Renal pelvis (tissue), 4 donors: Measurements from ENCODE around the gene CHMP2A. TPM values are rescaled to one million over a fixed set of nuclear protein-coding genes. Genes with fewer than 3 reads are reported as not detected.

Source experiments
- DNase-seq: peaks from one replicate; pipeline ENCODE4 v3.0.0-alpha.2; 2013
- polyA plus RNA-seq, 3 donors: library from polyadenylated mRNA; unstranded; fragments of 120-200 nt; gene quantifications; one replicate each; pipeline ENCODE4 v1.2.1, GENCODE V29; 2013; ENCODE audit not compliant: insufficient read length in 3 of 3

The CHMP2A gene
- polyA plus RNA-seq, 3 donors: 117 to 136 (median 126) TPM

DNA sequence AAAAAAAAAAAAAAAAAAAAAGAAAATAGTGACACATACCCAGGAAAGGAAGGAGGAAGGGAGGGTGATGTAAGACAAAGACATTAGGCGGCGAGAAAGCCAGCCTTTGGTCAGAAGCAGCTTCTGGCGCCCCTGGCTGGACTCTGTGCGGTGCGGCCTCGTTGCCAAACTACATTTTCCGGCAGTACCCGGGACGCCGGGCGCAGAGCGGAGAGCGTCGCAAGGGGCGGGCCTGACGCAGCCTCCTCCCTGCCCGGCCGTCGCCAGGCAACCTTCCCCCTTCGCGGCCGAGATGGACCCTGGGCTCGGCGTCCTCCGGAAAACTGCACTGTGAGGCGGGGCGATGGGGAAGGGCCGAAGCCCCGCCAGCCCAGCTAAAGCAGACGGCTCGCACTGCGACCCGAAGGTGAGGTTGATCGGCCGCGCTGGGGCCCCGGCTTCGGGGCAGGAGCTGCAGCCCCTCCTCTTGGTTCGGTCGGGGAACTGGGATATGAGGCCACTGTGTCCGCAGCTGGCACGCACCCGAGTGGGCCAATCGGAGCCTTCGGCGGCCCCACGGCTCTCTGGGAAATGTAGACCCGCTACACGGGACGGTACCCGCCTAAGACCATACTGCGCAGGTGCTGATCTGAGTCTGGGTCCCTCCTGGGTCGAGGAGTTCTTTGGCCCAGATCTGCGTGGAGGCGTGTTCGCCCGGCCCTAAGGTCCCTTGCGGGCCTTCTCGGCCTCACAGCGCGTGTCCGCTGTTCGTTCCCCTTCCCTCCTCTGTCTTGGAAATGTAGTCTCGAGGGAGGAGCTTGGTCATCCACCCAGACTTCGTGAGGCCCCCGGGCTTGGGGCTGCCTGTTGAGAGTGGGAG lies 20.5 kb upstream of the CHMP2A start:
- DNase-seq: peak; percentile 94

DNA sequence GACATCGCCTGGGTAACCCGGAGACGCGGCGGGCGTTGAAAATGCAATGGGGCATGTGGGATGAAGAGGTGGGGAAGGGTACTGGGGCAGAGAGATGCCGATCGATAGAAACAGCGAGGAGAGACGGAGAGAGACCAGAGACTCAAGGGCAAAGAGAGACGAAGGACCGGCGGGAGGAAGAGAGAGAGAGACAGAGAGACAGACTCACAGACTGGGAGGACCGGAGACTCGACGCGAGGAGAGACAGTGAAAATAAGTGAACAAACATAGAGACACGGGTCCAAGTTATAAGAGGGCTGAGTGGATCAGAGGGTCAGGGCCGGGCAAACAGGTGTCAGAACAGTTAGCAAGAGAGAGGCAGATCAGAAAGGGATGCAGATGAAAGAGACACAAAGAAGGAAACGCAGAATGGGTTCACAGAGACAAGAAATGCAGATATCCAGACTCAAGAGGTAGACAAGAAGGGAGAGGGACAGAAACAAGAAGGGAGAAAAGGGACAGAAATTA lies 18.8 kb upstream of the CHMP2A start:
- no peak for DNase-seq

DNA sequence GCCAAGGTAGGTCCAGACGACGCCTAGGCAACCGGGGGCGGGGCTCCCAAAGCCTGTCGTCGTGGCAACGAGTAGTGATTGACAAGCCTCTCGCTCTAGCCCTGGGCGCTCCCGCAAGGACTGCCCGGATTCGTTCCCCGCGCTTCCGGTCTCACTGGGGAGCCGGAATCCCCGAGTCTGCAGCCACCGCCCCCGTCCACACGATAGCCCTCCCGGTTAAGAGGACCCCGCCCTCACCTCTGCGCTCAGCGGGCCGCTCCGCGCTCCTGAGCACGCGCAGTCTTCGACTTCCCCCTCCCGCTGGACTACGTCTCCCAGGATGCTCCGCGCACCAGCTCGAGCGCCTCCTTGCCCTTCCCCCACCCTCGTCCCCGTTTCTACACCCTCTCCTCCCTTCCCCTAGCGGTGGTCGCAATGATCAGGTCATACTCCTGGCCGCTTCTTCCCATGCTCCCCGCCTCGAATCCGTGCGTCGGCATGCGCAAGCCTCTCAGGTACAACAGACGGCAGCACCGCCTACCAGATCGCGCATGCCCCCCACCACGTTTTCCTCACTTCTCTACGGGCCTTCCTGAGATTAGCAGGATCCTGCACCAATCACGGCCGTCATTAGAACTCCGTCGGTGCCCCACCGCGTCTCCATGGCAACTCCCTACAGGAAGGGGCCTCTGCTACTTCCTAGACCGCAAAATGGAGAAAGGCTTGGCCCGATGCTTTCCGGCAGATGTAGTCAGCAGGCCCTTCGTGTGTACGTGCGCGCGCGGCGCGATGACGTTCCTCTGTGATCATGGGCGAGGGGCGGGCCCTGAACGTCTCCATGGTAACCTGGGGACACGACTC lies 18.1 kb upstream of the CHMP2A start, which contains the start of gene MZF1:
Gene MZF1, minus strand, starts transcription at position 518 of the 840 bp plus-strand sequence. CDS start 1,946 bp downstream, outside the sequence.
- DNase-seq: peak; percentile 100

DNA sequence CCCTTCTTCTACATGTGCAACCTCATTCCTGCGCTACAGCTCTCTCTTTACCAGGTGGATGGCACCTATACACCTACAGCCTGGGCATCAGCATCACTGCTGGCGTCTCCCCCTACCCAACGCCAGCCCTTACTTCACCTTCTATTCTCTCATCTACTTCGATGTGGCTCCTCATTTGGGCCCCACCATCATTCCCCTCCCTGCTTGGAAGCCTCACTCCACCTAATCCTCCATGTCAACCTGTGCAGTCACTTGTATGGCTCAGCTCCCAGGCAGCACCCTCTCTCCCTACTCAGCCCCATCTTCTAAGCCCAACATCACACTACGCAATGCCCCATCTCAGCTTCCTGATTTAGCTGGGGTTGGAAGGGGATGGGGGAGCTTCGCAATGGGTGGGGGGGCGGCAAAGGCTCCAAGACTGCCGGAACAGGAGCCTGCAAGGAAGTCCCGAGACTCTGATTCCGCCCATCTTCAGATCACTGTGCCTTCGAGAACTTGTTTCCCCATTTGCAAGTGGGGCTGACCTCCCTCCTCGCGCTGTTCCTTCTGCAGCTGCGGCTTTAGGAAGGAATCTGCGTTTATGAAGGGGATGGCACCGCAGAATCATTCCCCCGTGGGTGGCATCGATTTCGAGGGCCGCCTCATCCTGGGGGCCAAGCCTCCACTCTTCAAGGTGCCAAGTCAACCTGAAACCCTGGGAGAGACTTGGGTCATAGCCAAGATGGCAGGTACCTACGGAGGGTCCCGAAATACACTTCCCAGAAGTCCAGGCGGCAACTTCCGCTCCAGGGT lies 17.3 kb upstream of the CHMP2A start:
- DNase-seq: no peak

DNA sequence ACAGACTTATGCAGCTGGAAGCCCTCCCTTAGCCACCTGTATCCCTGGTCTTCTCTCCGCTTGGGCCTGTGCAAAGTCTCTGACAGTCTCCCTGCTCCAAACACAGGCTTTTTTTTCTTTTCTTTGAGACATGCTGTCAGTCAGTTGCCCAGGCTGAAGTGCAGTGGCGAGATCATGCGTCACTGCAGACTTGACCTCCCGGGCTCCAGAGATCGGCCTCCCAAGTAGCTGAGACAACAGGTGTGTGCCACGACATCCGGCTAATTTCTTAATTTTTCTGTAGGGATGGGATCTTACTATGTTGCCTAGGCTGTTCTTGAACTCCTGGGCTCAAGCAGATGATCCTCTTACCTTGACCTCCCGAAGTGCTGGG lies 16.7 kb upstream of the CHMP2A start:
- no peak for DNase-seq

DNA sequence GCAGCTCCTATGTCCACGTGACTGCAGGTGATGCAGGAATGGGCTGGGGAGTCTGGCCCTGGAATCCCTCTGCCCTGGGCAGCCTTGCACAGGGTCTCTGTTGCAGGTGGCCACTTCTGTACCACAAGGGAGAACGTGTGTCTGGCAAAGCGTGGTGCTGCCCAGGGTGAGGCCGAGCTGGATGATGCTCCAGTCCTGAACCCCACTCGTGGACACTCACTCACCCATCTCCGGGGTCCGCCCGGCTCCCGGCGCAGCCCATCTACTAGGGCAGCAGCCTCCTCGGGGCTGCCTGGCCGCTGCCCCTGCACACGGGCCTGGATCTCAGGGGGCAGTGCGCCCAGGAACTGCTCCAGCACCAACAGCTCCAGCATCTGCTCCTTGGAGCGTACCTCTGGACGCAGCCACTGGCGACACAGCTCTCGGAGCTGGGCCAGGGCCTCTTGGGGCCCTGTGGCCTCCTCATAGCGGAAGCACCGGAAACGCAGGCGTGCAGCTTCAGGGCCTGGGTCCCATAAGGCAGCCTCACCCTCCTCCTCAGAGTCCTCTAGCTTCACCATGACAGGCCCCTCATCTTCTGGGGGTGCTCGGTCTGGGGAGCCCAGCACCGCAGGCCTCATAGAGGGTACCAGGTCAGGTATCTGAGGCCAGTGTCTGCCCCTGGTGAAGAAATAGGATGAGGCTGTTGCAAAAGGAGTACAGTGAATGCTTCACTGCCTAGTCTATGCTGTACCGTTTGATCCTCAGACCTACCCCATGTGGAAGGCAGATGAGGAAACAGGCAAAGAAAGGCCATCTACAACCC lies 16.1 kb upstream of the CHMP2A start:
- no peak for DNase-seq

DNA sequence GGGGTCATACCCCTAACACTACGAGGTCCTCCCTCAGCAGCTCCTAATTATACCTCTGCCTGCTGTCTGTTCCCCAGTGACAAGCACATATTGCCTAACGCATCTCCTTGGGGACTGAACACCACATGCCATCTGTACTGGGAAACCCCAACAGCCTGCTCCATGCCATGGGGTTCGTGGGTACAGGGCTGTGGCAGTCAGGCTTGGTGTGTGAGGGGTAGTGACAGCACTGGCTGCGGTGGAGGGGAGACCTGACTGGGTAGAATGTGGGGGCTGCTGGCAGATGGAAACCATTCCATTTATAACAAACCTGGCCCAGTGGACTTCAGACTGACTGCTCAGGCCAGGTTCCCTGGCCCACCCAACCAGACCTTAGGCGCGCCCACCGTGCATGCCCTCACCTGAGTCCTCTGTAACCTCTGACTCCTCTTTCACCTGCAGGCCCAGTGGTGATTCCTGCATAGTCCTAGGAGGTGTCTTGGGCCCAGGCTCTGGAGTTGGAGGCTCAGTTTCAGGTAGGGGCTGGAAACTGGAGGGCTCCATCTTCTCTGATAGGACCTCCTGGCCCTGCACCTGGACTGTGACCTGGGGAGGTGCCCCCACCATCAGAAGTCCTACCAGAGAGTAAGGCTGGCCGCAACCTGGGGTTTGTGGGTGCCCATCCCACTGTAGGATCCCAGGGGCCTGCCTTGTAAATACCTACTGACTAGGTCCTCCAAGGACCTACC lies 15.2 kb upstream of the CHMP2A start:
- DNase-seq: no peak

DNA sequence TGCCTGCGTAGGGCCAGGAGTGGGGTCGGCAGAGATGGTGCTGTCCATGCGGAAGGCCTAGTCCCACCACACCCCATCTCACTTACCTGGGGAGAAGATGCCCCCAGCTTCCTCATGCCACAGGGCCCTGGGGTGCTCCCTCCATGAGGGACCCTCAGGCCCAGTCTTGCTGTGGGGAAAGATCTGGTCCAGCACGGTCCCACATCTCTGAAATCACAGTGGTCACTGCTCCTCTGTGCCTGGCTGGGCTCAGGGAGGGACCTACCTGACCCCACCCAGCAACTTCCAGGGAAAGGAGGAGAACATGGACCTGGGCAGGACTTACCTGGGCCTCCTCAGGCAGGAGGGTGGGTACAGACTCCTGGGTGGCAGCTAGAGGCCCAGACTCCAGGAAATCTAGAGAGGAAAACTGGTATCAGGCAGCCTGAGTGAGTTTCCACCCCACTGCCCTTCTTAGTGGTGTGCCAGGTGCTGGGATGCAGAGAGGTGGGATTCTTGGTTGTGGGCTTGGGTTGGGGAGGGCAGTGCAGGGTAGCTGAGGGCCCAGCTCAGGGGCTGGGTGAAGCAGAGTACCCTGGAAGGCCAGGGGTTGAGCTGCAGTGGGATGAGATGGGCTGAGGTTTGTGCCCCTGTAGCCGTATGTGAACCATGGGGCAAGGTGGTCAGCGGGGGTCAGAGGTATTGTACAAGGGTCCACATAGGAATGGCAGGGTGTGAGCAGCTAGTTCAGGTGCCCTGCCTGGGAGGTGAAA lies 14.5 kb upstream of the CHMP2A start:
- no peak for DNase-seq

DNA sequence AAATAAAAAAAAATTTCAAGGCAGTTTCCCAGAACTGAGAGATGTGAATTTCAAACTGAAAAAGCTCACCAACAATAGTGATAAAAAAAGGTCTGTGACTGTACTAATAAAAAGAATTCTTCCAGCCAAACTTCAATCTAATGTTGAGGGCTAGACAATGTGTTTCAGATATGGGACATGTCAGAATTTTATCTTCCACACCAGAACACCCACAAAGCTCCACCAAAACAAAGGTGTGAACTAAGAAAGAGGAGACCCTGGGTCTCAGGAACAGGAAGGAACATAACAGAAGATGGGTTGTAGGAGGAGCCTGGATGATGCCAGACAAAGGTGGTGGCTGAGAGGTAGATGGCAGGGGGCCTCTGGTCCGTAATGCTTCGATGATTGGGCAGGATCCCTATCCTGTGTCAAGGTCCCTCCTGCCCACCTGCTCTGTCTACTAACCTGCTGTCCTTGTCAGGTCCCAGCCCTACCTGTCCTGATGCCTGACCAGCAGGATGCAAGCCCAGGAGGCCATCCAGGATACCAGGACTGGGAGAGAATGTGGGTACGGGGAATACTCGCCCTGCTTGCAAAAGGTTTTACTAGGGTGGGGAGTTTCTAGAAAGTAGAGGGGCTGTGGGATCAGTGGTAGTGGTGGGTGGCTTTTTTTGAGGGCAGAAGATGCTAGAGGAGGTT lies 13.7 kb upstream of the CHMP2A start:
- no peak for DNase-seq

DNA sequence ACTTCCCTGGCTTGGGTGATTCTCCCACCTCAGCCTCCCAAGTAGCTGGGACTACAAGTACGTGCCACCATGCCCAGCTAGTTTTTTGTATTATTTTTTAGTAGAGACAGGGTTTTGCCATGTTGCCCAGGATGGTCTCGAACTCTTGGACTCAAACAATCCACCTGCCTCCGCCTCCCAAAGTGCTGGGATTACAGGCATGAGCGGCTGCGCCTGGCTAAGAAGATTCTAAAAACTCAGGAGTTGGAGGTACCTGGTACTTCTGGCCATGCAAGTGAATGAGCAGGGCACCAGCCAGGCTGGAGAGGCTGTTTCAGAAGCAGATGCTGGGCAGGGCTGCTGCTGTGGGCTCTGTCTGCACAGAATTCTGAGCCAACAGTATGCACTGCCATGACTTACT lies 12.1 kb upstream of the CHMP2A start:
- no peak for DNase-seq

DNA sequence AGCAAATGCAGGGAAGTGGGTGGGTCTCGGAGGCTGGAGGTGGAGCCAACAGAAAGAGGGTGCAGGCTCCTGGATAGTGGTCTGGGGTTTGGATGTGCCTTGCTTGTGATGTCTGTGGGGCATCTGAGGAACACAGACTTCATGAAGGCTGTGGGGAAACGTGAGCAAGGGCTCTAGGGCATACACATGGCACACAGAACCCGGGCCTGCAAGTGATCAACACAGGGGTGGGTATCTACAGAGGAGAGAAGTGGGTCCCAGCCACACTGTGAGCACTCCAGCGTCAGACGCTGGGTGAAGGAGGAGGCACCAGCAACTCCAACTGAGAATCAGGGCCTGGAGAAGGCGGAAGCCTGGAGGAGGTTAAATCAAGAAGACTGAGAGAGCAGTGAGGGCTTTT lies 8.9 kb upstream of the CHMP2A start:
- DNase-seq: no peak

DNA sequence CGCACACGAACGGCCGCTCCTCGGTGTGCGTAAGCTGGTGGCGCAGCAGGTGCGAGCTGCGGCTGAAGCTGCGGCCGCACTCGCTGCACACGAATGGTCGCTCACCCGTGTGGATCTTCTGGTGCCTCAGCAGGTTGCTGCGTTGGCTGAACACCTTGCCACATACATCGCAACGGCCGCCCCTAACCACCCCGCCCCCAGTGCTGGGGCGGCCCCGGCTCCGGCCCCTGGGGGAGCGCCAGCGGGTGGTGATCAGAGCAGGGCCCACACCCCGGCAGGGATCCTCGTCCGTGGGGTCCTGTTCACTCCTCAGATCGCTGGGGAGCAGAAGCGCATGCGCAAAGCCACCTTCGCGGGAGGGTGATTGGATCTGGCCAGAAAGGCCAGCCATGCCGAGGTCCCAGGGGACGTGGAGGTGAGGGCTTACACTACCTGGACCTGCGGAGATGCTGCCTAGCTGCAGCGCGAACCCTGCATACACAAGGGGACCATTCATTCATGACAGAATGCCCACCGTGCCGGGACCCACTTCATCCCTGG lies 8.2 kb upstream of the CHMP2A start:
- DNase-seq: no peak

DNA sequence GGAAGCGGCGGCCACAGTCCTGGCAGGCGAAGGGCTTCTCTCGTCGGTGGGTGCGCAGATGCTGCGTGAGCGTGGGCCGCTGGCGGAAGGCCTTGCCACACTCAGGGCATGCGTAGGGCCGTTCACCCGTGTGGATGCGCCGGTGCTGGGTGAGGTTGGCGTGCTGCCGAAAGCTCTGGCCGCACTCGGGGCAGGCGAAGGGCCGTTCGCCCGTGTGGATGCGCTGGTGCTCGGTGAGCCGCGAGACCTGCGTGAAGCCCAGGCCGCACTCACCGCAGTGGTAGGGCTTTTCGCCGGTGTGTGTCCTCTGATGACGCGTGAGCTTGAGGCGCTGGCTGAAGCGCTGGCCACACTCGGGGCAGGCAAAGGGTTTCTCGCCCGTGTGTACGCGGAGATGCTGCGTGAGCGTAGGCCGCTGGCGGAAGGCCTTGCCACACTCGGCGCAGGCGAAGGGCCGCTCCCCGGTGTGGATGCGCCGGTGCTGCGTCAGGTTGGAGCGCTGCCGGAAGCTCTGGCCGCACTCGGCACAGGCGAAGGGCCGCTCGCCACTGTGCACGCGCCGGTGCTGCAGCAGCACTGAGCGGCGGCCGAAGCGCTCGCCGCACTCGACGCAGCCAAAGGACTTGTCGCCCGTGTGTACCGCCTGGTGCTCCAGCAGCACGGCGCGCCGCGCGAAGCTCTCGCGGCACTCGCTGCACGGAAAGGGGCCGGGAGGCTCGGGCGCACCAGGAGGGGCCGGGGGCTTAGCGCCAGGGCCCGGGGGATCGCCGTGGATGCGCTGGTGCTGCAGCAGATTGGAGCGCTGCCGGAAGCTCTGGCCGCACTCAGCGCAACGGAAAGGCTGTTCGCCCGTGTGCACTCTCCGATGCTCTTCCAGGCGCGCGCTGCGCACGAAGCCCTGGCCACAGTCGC lies 7.5 kb upstream of the CHMP2A start:
- no peak for DNase-seq

DNA sequence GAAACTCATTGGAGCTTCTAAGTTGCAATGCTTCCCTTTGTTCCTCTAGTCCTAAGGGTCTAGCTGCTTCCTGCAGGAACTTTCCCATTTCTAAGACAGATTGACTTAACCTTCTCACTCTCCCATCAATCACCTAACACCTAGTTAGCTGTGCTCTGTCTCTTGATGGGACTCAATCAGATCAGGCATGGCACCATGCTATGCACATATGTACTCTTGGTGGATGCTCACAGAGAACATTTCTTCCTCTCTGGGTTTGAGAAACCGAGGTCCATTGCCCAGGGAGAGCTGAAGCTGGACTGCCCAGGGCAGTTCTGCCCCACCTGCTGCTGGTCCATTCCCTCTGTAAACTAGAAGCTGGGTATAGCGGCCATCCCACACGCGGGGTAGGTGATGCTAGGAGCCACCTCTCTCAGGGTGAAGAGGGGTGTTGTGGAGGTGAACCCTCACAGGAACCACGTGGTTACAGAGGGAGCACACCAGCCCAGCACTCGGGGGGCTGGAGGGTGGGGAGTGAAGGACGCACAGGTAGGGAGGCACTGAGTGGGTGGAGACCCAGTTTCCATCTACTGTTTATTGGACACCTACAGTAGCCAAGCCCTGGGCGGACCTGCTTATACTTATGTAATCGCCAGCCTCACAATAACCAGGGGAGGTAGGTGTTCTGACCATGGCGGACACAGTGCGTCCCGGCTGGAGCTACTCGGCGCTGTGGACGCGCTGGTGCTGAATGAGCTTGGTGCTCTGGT lies 6.6 kb upstream of the CHMP2A start:
- DNase-seq: no peak

DNA sequence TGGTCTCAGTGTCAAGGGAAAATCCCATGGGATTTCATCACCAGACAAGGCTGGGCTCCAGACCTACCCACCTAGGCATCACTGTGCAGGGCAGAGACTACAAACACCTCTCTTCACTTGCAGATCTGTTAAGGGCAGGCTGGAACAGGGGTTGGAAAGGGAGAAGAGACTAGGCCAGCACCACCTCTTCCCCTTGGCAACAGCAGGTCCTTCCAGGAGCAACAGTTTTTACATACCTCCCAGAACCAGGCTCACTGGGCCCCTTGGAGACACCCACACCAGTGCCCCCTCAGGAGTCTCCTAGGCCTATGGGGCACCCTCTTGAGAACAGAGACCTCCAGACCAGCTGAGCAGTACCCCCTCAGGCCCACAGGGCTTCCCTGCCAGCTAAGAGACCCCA lies 6.0 kb upstream of the CHMP2A start:
- DNase-seq: no peak

DNA sequence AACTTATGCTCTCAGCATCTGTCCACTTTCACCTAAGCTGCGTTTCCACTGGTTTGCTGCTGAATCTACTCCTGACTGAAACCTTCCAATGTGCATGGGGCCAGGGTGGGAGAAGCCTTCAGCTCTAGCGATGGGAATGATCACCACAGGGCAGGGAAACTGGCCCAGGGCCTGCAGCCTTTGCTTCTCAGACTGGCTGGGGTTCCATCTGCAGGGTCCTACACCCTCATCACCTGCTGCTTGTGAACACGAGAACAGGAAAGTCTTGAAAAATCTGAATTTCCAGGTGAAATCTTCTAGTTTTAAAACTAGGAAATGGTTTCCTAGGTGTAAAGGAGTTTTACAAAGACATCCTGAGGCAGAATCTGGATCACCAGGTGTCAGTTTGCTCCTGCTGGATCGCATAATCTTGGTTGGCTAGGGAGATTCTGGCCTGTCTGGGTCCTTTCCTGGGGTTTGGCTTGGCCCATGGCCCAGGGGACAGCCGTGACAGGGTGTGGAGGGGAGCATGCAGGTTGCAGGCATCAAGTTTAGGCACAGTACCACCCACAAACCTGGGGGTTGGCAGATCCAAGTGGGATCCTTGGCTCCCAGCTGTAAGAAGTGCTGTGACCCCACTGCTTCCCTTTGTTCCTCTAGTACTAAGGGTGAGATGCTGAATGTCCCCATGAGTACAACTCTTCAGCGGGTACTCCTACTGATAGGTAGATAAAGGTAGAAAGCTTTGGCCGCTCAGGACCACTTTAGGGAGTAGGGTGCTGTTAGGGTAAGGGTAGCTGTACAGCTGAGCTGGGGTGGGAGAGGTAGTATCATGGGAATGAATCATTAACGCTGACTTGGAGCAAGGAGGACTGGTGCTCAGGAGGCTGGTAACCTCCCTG lies 5.3 kb upstream of the CHMP2A start:
- DNase-seq: no peak
